Measurements from ENCODE around the gene DIP2A.

DNA sequence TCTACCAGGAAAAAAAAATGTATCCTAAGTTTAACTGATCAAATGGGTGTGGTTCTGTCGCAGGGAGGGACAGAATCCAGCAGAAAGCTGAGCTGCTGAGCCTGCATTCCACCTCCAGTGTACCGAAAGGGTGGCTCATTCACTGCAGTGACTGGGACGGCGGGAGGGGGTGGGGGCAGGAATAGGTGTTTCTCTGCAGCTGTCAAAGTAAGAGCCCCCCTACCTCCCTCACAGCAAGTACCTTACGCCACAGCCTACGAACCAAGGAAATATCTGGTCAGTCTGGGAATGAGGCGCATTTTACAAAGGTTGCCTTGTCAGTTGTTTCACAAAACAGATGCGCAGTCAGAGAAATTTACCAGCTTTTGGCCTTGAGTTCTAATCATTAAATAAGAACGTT is 144.5 kb downstream of the DIP2A start:
- TF ChIP-seq, protein P1, sequence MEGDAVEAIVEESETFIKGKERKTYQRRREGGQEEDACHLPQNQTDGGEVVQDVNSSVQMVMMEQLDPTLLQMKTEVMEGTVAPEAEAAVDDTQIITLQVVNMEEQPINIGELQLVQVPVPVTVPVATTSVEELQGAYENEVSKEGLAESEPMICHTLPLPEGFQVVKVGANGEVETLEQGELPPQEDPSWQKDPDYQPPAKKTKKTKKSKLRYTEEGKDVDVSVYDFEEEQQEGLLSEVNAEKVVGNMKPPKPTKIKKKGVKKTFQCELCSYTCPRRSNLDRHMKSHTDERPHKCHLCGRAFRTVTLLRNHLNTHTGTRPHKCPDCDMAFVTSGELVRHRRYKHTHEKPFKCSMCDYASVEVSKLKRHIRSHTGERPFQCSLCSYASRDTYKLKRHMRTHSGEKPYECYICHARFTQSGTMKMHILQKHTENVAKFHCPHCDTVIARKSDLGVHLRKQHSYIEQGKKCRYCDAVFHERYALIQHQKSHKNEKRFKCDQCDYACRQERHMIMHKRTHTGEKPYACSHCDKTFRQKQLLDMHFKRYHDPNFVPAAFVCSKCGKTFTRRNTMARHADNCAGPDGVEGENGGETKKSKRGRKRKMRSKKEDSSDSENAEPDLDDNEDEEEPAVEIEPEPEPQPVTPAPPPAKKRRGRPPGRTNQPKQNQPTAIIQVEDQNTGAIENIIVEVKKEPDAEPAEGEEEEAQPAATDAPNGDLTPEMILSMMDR (optimal IDR thresholded peaks at IDR 0.05 in 1 of 3, IDR thresholded peaks at IDR 0.05 in 1 of 3, conservative IDR thresholded peaks at IDR 0.05 in 1 of 3; ENCODE audit: extremely low read depth in 1 of 3, insufficient read depth in 2 of 3, low read length in 3 of 3) = no peak
- no peak for TF ChIP-seq EZH2 (IDR thresholded peaks at IDR 0.05; ENCODE audit: low read length)

Data from keratinocyte (primary cell).